GM20000 (cell line): Measurements from ENCODE around the gene FAM227A.
A peak's percentile ranks its signal among the peaks of the same experiment; 100 is the strongest.

Experiments
- DNase-seq: peaks from one replicate; pipeline ENCODE4 v3.0.0; 2012; ENCODE audit warnings: low spot score
- TF ChIP-seq, protein P1 (sequence below): IDR thresholded peaks from 2 replicates; pipeline ENCODE4 v1.5.1; 2012; ENCODE audit warnings: mild to moderate bottlenecking, control low read depth; ENCODE audit errors: extremely low read depth, missing control alignments

FAM227A gene

DNA sequence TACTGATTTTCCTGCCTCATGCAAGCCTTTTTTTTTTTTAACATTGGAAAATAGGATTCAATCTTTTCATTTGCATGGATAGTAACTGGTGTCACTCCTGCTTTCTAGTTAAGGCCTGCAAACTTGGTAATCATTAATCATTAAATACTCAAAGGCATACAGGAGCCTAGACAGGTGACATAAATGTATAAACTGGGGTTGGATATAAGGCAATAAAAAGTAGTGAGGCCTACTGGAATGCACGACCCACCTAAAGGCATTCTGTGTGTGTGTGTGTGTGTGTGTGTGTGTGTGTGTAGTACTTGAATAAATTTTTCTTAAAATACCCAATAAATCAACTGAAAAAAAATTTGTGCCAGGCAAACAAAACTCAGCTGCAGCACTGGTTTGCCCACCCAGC, 33.5 kb upstream of the FAM227A start:
- TF ChIP-seq, protein P1, sequence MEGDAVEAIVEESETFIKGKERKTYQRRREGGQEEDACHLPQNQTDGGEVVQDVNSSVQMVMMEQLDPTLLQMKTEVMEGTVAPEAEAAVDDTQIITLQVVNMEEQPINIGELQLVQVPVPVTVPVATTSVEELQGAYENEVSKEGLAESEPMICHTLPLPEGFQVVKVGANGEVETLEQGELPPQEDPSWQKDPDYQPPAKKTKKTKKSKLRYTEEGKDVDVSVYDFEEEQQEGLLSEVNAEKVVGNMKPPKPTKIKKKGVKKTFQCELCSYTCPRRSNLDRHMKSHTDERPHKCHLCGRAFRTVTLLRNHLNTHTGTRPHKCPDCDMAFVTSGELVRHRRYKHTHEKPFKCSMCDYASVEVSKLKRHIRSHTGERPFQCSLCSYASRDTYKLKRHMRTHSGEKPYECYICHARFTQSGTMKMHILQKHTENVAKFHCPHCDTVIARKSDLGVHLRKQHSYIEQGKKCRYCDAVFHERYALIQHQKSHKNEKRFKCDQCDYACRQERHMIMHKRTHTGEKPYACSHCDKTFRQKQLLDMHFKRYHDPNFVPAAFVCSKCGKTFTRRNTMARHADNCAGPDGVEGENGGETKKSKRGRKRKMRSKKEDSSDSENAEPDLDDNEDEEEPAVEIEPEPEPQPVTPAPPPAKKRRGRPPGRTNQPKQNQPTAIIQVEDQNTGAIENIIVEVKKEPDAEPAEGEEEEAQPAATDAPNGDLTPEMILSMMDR: no peak

DNA sequence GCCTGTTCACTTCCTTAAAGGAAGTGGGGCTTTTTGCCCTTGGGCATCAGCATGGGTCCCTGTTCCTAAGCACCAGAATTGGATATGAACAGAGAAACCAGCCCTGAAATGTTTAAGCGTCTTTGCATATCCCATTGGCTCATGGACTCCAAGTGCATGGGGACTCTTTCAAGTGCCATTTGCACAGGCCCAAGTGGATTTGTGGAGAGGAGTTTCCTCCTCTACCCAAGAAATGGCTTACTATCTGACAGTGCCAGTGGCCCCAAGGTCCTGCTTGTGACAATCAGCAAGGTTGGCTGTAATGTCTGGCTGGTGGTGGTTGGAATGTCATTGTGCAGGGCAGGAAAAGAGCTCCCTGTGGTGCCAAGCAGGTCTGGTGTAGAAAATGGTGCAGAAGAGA, 29.6 kb upstream of the FAM227A start:
- DNase-seq: no peak
- TF ChIP-seq, protein P1: no peak

More for the DNA sequence above, 33.5 kb upstream of the FAM227A start:
- DNase-seq: no peak

DNA sequence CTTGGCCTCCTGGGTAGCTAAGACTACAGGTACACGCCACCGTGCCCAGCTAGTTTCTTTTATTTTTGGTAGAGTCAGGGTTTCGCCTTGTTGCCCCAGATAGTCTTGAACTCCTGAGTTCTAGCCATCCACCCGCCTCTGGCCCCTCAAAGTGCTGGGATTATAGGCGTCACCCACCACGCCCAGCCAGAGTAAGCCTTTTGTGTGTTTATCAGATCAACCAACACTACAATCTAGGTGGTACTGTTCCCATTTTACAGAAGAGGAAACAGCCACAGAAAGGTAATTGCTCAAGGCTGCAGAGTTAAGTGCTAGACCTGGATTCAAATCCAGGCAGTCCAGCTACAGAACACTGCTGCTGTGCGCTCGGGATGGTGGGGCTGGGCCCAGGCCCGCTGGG, 28.7 kb upstream of the FAM227A start:
- TF ChIP-seq, protein P1: no peak
- DNase-seq: no peak

DNA sequence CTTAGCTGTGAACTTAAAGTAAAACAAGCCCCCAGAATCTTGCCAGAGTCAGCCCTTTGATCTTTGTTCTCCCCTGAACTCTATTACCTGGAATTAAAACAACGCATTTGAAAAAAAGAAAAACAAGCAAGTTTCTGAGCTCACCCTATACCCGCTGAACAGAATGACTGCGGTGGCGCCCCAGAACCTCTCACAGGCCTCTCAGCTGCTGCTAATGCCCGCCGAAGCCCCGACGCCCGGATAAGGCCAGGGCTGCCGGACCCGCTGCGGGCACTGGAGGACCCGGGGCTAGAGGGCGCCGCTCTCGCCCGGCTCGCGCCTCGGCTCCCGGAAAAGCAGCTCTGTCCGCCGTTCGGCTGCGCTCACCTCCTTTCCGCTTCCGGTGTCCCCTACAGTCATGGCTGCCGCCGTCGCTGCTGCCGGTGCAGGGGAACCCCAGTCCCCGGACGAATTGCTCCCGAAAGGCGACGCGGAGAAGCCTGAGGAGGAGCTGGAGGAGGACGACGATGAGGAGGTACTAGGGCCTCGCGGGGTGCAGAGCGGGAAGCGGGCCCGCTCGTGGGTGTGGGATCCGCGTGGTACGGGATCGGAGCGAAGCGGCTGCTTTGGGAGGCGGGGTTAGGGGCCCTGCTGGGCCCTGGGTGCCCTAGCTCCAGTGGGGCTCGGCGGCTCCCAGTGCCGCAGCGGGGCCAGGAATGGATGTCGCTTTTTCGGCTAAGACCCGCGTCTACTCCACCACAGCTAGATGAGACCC, 25.6 kb upstream of the FAM227A start, which contains the start of gene TOMM22:
Gene TOMM22, plus strand, starts transcription at position 376 of the 754 bp plus-strand sequence. Its CDS starts 22 bp downstream, at position 398.
- TF ChIP-seq, protein P1: peak; percentile 94
- peak; percentile 95 for DNase-seq

DNA sequence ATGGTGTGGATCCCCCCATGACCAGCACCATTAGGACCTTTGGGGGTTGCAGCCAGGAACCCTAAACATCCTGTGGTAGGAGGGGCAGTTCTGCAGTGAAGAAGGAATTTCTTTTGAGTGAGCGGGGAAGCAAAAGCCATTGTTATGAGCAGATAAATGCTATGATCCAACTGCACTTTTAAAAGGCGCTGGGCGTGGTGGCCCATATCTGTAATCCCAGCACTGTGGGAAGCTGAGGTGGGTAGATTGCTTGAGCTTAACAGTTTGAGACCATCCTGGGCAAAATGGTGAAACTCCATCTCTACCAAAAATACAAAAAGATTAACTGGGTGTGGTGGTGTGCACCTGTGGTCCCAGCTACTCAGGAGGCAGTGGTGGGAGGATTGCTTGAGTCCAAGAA, 19.6 kb upstream of the FAM227A start:
- no peak for DNase-seq
- TF ChIP-seq, protein P1: no peak

DNA sequence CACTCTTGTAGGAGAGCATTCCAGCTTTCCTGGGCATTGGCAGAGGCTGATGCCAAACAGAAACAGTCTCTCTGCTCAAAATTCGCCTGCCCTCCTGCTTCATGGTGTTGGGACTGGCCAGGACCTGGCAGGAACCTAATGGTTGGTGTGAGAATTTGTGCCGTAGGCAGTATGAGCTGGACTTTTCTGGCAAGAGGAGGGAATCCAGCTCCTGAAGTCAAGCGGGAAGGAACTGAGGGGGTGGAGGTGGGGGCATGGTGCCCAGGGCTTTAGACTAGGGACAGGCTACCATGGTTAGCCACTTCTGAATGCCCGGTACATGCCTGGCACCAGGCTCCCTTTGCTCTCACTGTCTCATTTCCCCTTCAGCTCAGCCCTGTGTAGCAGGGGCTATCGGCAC, 18.7 kb upstream of the FAM227A start:
- no peak for DNase-seq

DNA sequence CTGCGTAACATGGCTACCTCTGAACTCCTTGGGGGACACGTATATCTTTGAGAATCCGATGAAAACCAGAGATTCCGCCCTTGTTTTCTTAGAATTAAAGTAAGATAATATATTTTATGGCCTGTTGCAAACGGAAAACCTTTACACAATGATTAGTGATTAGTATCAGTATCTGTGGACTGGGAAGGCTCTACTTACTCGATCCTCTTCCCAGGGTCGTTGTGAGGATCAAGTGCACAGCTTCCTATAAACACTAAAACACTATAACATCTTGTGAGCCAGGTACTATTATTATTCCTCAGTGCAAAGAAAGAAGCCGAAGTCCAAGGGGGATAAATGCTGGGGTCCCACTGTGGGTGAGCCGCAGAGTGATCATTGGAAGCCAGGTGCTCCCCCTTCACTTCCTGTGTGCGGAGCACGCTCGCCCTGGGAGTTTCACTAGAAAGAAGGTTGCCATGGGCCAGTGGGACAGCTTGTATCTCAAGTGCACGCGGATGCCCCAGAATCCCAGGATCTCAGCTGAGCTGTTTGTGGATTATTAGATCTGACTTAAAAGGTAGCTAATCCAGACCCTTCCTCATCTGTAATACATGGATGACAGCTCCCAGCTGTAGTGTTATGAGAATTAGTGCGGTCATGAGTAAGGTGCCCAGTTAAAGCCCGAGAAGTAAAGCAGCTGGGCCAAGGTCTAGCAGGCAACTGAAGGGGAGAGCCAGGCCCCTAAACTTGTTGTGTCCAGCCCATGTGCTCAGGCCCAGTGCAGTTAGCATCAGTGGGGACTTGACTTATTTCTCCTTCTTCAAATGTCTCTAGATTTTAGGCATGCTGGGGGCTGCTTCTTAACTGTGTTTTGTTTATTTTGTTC, 1.1 kb upstream of the FAM227A start:
- DNase-seq: peak; percentile 61
- TF ChIP-seq, protein P1: no peak

More for the DNA sequence above, 18.7 kb upstream of the FAM227A start:
- TF ChIP-seq, protein P1: no peak
